ENCODE results near the gene USP44. TPM values are rescaled to one million over a fixed set of nuclear protein-coding genes. Genes with fewer than 3 reads are reported as not detected.

The USP44 gene
- total RNA-seq, 1 donor from 2014 or later: 5.4 TPM

- Mint-ChIP-seq H3K27ac (no peak overlapping the region), H3K4me1 (peaks cover 5% of the 10 kb centered on the region), H3K9me3 (no peaks in the 10 kb centered on the region), H3K27me3 (no peaks in the 10 kb centered on the region), H3K4me3 (no peak overlapping the region), H3K36me3 (ENCODE audit: low read depth) (no peaks in the 10 kb centered on the region)
- CTCF ChIA-PET: no interaction called here
- TF ChIP-seq CTCF (IDR thresholded peaks at IDR 0.05): no peak
- intact Hi-C loops (cut with micrococcal nuclease): no loop called here
- POLR2A ChIA-PET: no interaction called here
- ATAC-seq (ENCODE audit: low read depth) (no peak), DNase-seq (no peak)
Measured at GRCh38 chr12:95554532-95555071, 3.3 kb upstream of the USP44 start.

GRCh38 chr12:95553197-95553943 lies 2.1 kb upstream of the USP44 start:
- Mint-ChIP-seq H3K4me3 (no peak overlapping the region), H3K27ac (no peak overlapping the region), H3K9me3 (no peaks in the 10 kb centered on the region), H3K4me1 (peaks cover 10% of the 10 kb centered on the region), H3K36me3 (ENCODE audit: low read depth) (no peaks in the 10 kb centered on the region), H3K27me3 (no peaks in the 10 kb centered on the region)
- DNase-seq (no peak), ATAC-seq (ENCODE audit: low read depth) (no peak)
- TF ChIP-seq CTCF (IDR thresholded peaks at IDR 0.05): no peak
- intact Hi-C loops (cut with micrococcal nuclease): no loop called here
- ChIA-PET POLR2A (no interaction called here), CTCF (no interaction called here)

- CTCF ChIA-PET: no interaction called here
- intact Hi-C loops (cut with micrococcal nuclease): no loop called here
- Mint-ChIP-seq H3K36me3 (ENCODE audit: low read depth) (peaks cover 2% of the 10 kb centered on the region), H3K9me3 (no peaks in the 10 kb centered on the region), H3K27me3 (no peaks in the 10 kb centered on the region), H3K27ac (no peak overlapping the region), H3K4me1 (peaks cover 19% of the 10 kb centered on the region), H3K4me3 (no peak overlapping the region)
- TF ChIP-seq CTCF (IDR thresholded peaks at IDR 0.05): no peak
- no peak for DNase-seq
- POLR2A ChIA-PET: no interaction called here
- ATAC-seq (ENCODE audit: low read depth): no peak
Measured at GRCh38 chr12:95551913-95552516, 739 bp upstream of the USP44 start.

GRCh38 chr12:95549392-95550084 lies 1.7 kb downstream of the USP44 start:
- Mint-ChIP-seq H3K27ac (peak overlapping the region; percentile 73), H3K4me3 (peak overlapping the region; percentile 80), H3K27me3 (no peaks in the 10 kb centered on the region), H3K4me1 (peaks cover 22% of the 10 kb centered on the region), H3K9me3 (no peaks in the 10 kb centered on the region), H3K36me3 (ENCODE audit: low read depth) (peaks cover 2% of the 10 kb centered on the region)
- no peak for TF ChIP-seq CTCF (IDR thresholded peaks at IDR 0.05)
- CTCF ChIA-PET: interaction anchor here (1.8 kb wide), 1 partner anchor 15 kb away, joined by 6 read pairs; no protein-coding TSS in a partner anchor
- DNase-seq (no peak), ATAC-seq (ENCODE audit: low read depth) (no peak)
- POLR2A ChIA-PET: interaction anchor here (1.0 kb wide), 1 partner anchor 23 kb away, joined by 3 read pairs; no protein-coding TSS in a partner anchor
- intact Hi-C loops (cut with micrococcal nuclease): loop anchor here (5.0 kb wide), 2 partner anchors 332 to 1872 kb away; partner anchors contain the start of genes CRADD, FGD6 and VEZT
